ENCODE results near the gene KRT37.

KRT37 gene

DNA sequence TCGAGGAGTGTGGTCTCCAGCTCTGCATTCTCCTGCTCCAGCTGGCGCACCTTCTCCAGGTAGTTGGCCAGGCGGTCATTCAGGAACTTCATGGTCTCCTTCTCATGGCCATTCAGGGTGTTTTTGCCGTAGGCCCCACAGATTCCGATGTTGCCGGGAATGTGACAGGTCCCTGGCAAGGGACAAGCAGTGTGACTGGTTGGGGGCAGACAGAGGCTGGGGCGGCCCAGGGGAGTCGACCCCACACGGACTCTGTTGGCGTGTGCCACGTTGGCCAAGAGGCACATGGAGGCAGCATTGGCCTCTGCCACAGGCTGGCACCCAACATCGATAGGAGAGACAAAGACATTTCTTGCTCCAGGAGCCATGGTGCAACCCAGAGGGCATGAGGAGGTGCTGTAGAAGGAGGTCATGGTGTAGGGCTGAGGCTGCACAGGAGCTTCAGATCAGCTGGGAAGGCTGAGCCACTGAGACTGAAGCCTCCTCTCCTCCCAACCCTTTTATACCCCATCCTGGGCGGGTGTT is at the start of gene KRT37:
Gene KRT37, minus strand, starts transcription at position 475 of the 525 bp plus-strand sequence. Its CDS starts 62 bp downstream, at position 413.
- TF ChIP-seq, protein P1, sequence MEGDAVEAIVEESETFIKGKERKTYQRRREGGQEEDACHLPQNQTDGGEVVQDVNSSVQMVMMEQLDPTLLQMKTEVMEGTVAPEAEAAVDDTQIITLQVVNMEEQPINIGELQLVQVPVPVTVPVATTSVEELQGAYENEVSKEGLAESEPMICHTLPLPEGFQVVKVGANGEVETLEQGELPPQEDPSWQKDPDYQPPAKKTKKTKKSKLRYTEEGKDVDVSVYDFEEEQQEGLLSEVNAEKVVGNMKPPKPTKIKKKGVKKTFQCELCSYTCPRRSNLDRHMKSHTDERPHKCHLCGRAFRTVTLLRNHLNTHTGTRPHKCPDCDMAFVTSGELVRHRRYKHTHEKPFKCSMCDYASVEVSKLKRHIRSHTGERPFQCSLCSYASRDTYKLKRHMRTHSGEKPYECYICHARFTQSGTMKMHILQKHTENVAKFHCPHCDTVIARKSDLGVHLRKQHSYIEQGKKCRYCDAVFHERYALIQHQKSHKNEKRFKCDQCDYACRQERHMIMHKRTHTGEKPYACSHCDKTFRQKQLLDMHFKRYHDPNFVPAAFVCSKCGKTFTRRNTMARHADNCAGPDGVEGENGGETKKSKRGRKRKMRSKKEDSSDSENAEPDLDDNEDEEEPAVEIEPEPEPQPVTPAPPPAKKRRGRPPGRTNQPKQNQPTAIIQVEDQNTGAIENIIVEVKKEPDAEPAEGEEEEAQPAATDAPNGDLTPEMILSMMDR (IDR thresholded peaks at IDR 0.05; ENCODE audit: low read depth, low read length) = no peak
- no peak within 1 kb of the TSS for H3K4me3 ChIP-seq (ENCODE audit: low read depth, low read length)
- no peak for DNase-seq (ENCODE audit: low read depth, low spot score)
- in situ Hi-C loops (cut with HindIII; ENCODE audit: low sequenced_read_pairs) = no loop called here

DNA sequence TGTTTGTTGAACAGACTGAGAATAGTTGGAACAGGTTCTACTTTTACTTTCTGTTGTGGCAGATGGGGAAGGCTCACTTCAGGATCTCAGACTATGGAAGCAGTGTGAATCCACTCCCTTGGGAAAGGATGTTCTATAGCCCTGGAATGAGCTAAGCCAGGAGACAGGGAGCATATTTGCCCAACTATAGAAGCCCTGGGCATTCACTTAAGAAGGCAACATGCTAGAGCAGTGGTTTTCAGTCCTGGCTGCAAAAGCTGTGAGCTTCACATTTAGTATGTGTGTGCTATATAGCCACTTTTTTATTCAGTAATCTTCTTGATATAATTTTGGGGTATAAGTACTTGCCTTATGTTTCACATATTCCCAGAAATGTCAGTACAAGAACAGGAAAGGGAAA is 44.0 kb upstream of the KRT37 start:
- in situ Hi-C loops (cut with HindIII; ENCODE audit: low sequenced_read_pairs) = no loop called here
- no peak overlapping the region for H3K4me3 ChIP-seq (ENCODE audit: low read depth, low read length)
- no peak for DNase-seq (ENCODE audit: low read depth, low spot score)
- TF ChIP-seq, protein P1 (IDR thresholded peaks at IDR 0.05; ENCODE audit: low read depth, low read length) = no peak

- TF ChIP-seq, protein P1 (IDR thresholded peaks at IDR 0.05; ENCODE audit: low read depth, low read length) = no peak
- no peak for DNase-seq (ENCODE audit: low read depth, low spot score)
- H3K4me3 ChIP-seq (ENCODE audit: low read depth, low read length) = no peak overlapping the region
- in situ Hi-C loops (cut with HindIII; ENCODE audit: low sequenced_read_pairs) = no loop called here
Observed at GRCh38 chr17:41467561-41467960, 43.2 kb upstream of the KRT37 start.

- DNase-seq (ENCODE audit: low read depth, low spot score) = no peak
- TF ChIP-seq, protein P1 (IDR thresholded peaks at IDR 0.05; ENCODE audit: low read depth, low read length) = no peak
- no peak within 1 kb of the TSS for H3K4me3 ChIP-seq (ENCODE audit: low read depth, low read length)
- in situ Hi-C loops (cut with HindIII; ENCODE audit: low sequenced_read_pairs) = no loop called here
Observed at GRCh38 chr17:41466988-41467387, 42.6 kb upstream of the KRT37 start, which contains the start of gene KRT32. TSS of gene KRT32 (minus strand) at chr17:41467386. CDS start at chr17:41467325, 61 bp downstream.

- TF ChIP-seq, protein P1 (IDR thresholded peaks at IDR 0.05; ENCODE audit: low read depth, low read length) = no peak
- peak; percentile 87 for DNase-seq (ENCODE audit: low read depth, low spot score)
- no peak overlapping the region for H3K4me3 ChIP-seq (ENCODE audit: low read depth, low read length)
- in situ Hi-C loops (cut with HindIII; ENCODE audit: low sequenced_read_pairs) = no loop called here
Observed at GRCh38 chr17:41464682-41465081, 40.3 kb upstream of the KRT37 start.

DNA sequence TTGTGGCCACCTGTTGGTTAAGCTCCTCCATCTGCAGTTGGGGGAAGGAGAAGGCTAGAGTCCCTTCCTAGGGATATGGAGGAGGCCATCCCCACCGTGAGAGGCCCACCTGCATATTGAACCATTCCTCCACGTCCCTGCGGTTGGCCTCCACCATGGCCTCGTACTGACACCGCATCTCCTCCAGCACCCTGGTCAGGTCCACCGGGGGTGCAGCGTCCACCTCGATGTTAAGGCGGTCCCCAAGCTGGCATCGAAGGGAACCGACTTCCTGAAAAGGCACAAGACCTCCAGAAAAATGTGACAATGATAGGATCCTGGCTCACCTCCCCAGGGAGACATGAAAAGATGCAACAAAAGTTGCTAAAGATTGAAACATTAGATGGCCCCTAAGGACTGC is 39.8 kb upstream of the KRT37 start:
- DNase-seq (ENCODE audit: low read depth, low spot score) = no peak
- in situ Hi-C loops (cut with HindIII; ENCODE audit: low sequenced_read_pairs) = no loop called here
- no peak overlapping the region for H3K4me3 ChIP-seq (ENCODE audit: low read depth, low read length)
- TF ChIP-seq, protein P1 (IDR thresholded peaks at IDR 0.05; ENCODE audit: low read depth, low read length) = no peak

All from astrocyte of the spinal cord (primary cell).